DND-41 (cell line): ENCODE measurements around the gene SLC35D1.

Source experiments
- EZH2 ChIP-seq: IDR thresholded peaks from 3 replicates; pipeline ENCODE4 v1.6.1; 2012; ENCODE audit warnings: borderline replicate concordance, low read depth, mild to moderate bottlenecking, moderate library complexity, low read length, inconsistent platforms; ENCODE audit not compliant: severe bottlenecking
- TF ChIP-seq, protein P1 (sequence below): IDR thresholded peaks from 2 replicates; pipeline ENCODE4 v1.5.1; 2012; ENCODE audit warnings: borderline replicate concordance, low read length, moderate library complexity, mild to moderate bottlenecking; ENCODE audit not compliant: poor library complexity, severe bottlenecking; ENCODE audit errors: extremely low read depth

DNA sequence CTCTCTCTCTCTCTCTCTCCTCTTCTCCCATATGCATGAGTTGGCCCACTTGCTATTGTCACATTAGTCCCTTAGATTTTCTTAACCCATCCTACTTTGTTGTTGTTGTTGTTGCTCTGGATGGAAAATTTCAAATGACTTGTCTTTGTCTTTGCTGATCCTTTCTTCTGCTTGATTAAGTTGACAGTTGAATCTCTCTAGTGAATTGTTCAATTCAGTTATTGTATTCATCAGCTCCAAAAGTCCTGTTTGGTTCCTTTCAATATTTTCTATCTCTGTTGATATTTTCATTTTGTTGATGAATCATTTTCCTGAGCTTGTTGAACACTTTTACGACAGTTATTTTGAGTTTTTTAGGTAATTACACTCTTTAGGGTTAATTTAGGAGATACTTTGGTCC lies 18.8 kb upstream of the SLC35D1 start:
- no peak for TF ChIP-seq EZH2
- TF ChIP-seq, protein P1, sequence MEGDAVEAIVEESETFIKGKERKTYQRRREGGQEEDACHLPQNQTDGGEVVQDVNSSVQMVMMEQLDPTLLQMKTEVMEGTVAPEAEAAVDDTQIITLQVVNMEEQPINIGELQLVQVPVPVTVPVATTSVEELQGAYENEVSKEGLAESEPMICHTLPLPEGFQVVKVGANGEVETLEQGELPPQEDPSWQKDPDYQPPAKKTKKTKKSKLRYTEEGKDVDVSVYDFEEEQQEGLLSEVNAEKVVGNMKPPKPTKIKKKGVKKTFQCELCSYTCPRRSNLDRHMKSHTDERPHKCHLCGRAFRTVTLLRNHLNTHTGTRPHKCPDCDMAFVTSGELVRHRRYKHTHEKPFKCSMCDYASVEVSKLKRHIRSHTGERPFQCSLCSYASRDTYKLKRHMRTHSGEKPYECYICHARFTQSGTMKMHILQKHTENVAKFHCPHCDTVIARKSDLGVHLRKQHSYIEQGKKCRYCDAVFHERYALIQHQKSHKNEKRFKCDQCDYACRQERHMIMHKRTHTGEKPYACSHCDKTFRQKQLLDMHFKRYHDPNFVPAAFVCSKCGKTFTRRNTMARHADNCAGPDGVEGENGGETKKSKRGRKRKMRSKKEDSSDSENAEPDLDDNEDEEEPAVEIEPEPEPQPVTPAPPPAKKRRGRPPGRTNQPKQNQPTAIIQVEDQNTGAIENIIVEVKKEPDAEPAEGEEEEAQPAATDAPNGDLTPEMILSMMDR, result no peak
